RWPE1 (cell line): ENCODE results near the gene DIDO1.

ENCODE experiments used
- CTCF ChIA-PET: fragments of 350-600 bp; sonication (Branson Sonifier 250); formaldehyde crosslinking; extraction: SDS; loops from one replicate; lab custom pipeline; 2021; lab: Yijun Ruan, JAX
- POLR2A ChIA-PET: fragments of 400-600 bp; formaldehyde crosslinking; extraction: SDS; loops from one replicate; lab custom pipeline; 2020; ENCODE audit warnings: antibody characterized with exemption; ENCODE audit not compliant: low non-redundant PET; lab: Yijun Ruan, JAX
- DNase-seq: peaks from one replicate; pipeline ENCODE4 v3.0.0; 2012; ENCODE audit warnings: low spot score
- H3K27ac ChIP-seq: fragments of 450-650 bp; 2 replicates; pipeline ENCODE4 v1.5.1; 2017
- TF ChIP-seq, protein P1 (sequence below): fragments of 450-650 bp; conservative IDR thresholded peaks from 2 replicates; pipeline ENCODE4 v1.5.1; 2017; ENCODE audit warnings: low read depth, mild to moderate bottlenecking

Gene DIDO1

DNA sequence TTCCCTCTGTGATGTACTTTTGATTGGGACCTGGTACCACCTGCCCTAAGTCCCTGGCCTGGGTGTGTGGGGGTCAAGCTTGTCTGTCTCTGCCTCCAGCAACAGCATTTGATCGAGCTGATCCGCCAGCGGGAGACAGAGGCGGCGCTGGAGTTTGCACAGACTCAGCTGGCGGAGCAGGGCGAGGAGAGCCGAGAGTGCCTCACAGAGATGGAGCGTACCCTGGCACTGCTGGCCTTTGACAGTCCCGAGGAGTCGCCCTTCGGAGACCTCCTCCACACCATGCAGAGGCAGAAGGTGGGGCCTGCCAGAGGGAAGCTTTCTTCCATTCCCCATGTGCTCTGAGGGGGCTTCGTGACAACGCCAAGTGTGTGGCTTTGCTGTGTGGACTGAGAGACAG, 17.1 kb upstream of the DIDO1 start:
- DNase-seq = no peak
- TF ChIP-seq, protein P1, sequence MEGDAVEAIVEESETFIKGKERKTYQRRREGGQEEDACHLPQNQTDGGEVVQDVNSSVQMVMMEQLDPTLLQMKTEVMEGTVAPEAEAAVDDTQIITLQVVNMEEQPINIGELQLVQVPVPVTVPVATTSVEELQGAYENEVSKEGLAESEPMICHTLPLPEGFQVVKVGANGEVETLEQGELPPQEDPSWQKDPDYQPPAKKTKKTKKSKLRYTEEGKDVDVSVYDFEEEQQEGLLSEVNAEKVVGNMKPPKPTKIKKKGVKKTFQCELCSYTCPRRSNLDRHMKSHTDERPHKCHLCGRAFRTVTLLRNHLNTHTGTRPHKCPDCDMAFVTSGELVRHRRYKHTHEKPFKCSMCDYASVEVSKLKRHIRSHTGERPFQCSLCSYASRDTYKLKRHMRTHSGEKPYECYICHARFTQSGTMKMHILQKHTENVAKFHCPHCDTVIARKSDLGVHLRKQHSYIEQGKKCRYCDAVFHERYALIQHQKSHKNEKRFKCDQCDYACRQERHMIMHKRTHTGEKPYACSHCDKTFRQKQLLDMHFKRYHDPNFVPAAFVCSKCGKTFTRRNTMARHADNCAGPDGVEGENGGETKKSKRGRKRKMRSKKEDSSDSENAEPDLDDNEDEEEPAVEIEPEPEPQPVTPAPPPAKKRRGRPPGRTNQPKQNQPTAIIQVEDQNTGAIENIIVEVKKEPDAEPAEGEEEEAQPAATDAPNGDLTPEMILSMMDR = no peak
- H3K27ac ChIP-seq = no peak overlapping the region
- CTCF ChIA-PET = no interaction called here
- POLR2A ChIA-PET = interaction anchor here (0.7 kb wide), 1 partner anchor 168 kb away, joined by 3 read pairs; no protein-coding TSS in a partner anchor

DNA sequence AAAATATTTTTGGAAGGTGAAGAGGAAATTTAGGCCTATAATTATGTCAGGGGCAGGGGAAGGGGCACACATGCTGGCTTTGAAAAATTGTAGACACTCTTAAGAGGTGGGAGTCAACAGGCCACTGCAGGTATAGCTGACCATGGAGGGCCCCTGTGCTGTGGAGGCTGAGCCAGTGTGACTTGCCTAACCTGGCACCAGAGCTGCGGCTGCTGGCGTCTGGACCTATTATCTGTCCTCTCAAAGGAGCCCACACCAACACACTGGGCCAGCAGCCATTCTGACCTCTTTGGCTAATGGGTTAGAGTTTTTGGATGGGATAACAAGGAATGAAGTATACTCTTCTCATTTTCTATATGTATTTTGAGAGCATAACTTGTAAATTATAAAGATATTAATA, 16.2 kb upstream of the DIDO1 start:
- ChIA-PET POLR2A (no interaction called here), CTCF (interaction anchor here (0.5 kb wide), 1 partner anchor 42 kb away, joined by 3 read pairs; no protein-coding TSS in a partner anchor)
- peak overlapping the region; percentile 3; the same call in 1 of the 2 replicates for H3K27ac ChIP-seq
- DNase-seq = no peak
- TF ChIP-seq, protein P1 = no peak

DNA sequence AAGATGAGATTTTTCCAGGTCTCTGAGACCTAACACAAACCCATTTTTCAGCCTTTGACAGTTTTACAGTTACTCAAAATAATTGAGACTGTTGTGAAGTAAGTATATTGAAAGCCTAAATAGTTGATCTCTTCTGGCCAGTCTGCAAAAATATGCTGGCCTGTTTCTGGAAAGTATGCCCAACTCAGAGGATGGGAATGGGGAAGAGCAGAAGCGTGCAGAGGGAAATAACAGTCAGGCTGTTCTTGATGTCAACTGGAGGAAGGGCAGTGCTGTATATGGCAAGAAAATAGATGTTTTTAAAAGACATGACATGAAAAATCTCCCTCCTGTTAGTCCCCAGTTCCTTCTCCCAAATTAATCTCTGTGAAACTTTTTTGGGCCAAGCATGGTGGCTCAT, 15.5 kb upstream of the DIDO1 start:
- no peak for DNase-seq
- CTCF ChIA-PET = interaction anchor here (0.5 to 0.6 kb wide), 2 partner anchors 41 to 97 kb away, joined by 3 to 4 read pairs; no protein-coding TSS in a partner anchor
- H3K27ac ChIP-seq = no peak overlapping the region
- TF ChIP-seq, protein P1 = no peak
- POLR2A ChIA-PET = no interaction called here

DNA sequence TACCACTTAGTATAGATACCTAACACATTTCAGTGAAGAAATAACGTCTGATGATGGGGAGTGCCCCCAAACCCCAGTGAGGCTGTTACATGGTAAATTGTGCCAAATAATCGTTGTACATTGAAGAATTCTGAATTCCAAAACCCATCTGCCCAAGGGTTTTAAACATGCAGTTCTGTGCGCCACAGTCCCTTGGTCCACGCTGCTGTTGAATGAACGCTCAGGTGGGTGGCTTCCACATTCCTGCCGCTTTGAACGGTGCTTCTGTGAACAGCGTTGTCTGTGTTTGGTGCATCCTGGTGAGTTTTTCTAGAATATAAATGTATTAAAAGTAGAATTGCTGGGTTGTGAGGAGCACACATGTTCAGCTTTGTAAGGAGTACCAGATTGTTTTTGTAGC, 14.6 kb upstream of the DIDO1 start:
- TF ChIP-seq, protein P1 = no peak
- POLR2A ChIA-PET = no interaction called here
- H3K27ac ChIP-seq = no peak overlapping the region
- DNase-seq = no peak
- CTCF ChIA-PET = no interaction called here

DNA sequence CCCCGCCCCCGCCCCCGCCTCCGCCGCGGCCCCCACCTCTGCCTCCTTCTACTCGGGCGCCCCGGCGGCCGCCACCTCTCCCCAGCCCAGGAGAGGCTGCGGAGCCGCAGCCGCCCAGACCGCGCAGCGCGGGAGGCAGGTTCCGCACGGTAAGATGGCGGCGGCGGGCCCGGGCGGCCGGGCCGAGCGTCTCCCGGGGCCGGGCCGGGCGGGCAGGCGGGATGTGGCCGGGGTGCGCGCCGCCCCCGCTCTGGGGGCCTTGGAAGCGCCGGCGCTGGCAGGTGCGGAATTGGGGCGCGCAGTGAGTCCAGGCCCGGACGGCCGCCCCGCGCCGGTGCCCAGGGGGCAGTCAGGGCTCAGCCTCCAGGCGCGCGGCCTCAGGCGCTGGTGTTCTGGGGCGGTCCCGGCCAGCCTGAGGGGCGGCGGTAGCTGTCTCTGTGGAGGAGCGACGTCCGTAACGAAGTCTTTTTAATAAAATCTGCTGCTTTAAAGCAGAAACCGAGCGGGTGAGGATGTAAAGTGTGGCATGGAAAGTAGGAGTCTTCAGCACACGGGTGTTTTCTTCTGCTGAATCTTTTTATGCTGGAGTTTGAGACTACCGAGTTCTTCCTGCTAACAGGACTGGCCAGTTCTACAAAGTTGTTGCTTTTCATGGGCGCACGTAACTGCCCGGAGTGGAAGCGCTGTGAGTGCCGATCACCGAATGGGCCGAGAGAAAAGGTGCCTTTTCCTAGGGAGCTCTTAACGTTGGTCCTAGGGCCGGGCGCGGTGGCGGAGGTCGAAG, 12.0 kb upstream of the DIDO1 start, which contains the start of gene GID8:
Gene GID8, plus strand, starts transcription at position 43 of the 784 bp plus-strand sequence. CDS start 3,356 bp downstream, outside the sequence.
- H3K27ac ChIP-seq = peak within 1 kb of the TSS; percentile 90
- POLR2A ChIA-PET = interaction anchor here (0.7 to 1.6 kb wide), 3 partner anchors 11 to 63 kb away, joined by 3 to 5 read pairs (median 4); no protein-coding TSS in a partner anchor
- TF ChIP-seq, protein P1 = no peak
- CTCF ChIA-PET = interaction anchor here (0.6 to 1.1 kb wide), 7 partner anchors 10 to 571 kb away, joined by 3 to 6 read pairs (median 3); partner anchors contain the start of gene LAMA5
- peak; percentile 72 for DNase-seq

DNA sequence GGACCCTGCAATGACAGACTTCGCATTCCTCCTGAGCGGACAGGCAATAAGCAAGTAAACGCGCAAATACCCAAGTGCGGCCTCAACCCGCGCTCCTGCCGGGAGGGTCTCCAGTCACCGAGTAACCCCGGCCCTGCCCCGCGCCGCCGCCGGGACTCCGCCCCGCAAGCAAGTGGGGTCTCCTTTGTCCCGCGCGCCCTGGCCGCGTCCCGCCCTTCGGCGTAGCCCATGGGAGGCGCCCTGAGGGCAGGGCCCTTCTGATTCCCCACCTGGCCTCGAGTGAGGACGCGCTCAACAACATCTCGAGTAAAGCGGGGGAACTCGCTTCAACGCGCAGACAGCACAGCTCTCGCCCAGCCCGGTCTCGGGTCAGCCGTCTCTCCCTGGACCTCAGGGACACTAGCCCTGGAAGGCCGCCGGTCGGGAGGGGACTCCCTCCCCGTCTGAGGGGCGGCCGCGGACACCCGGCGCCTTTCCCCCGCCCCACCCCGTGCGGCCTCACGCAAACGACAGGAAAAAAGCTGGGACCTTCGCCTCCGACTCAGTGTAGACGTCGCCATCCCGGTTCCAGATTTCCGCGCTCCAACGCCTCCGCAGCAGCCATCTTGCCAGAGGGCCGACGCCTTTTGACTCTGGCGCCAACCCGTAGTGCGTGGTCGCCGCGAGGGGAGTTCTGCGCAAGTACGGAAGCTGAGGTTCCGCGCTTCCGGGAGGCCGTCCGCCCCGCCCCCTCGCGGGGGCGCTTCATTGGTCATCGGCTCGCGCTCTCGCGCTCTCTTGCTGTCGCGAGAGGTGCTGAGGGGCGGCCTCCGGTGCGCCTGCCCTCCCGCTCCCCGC, 11.2 kb upstream of the DIDO1 start:
- POLR2A ChIA-PET = interaction anchor here (0.7 to 1.6 kb wide), 5 partner anchors 9 to 62 kb away, joined by 3 to 5 read pairs (median 4); partner anchors contain the start of gene DIDO1
- CTCF ChIA-PET = interaction anchor here (0.6 to 1.4 kb wide), 6 partner anchors 11 to 37 kb away, joined by 3 to 12 read pairs (median 3); no protein-coding TSS in a partner anchor
- peak; percentile 99 for DNase-seq
- TF ChIP-seq, protein P1 = no peak
- H3K27ac ChIP-seq = peak overlapping the region; percentile 90
